Measurements from ENCODE around the gene DAO.

- no peak for TF ChIP-seq CTCF (IDR thresholded peaks at IDR 0.05)
- TF ChIP-seq EP300 (IDR thresholded peaks at IDR 0.05): no peak
Measured at GRCh38 chr12:108949976-108950375, 70.1 kb downstream of the DAO start.
